Activated T-cell treated with anti-CD3 and anti-CD28 coated beads, Interleukin-2, amount 50 U/mL, for 72 hours (primary cell): Measurements from ENCODE around the gene PGM5. TPM values are rescaled to one million over a fixed set of nuclear protein-coding genes. Genes with fewer than 3 reads are reported as not detected.

Experiments
- ATAC-seq, 2 donors: fragments of 150-1000 bp; cut with Tn5 transposase; replicated peaks in 1 of 2; 2 replicates each; pipeline ENCODE4 v1.10.0; 2021; ENCODE audit warnings: moderate library complexity in 2 of 2, mild to moderate bottlenecking in 1 of 2
- DNase-seq, 2 donors: peaks; one replicate each; pipeline ENCODE4 v3.0.0; 2021 to 2022; ENCODE audit warnings: mixed read lengths in 1 of 2
- H3K27ac Mint-ChIP-seq: one replicate; pipeline ENCODE4 v1.8.0; 2022; ENCODE audit warnings: mild to moderate bottlenecking, moderate library complexity, mixed read lengths
- H3K27me3 Mint-ChIP-seq: one replicate; pipeline ENCODE4 v1.8.0; 2022; ENCODE audit warnings: low read depth, mixed read lengths
- H3K36me3 Mint-ChIP-seq, 2 donors: one replicate each; pipeline ENCODE4 v1.8.0; 2022; ENCODE audit warnings: mixed read lengths in 2 of 2, mild to moderate bottlenecking in 1 of 2; ENCODE audit not compliant: insufficient read depth in 2 of 2
- H3K4me1 Mint-ChIP-seq: one replicate; pipeline ENCODE4 v1.8.0; 2022; ENCODE audit warnings: low read depth, mixed read lengths
- H3K4me3 Mint-ChIP-seq, 2 donors: one replicate each; pipeline ENCODE4 v1.8.0; 2022; ENCODE audit warnings: mild to moderate bottlenecking in 2 of 2, mixed read lengths in 2 of 2, moderate library complexity in 2 of 2
- H3K9me3 Mint-ChIP-seq, 2 donors: one replicate each; pipeline ENCODE4 v1.8.0; 2022; ENCODE audit warnings: mixed read lengths in 2 of 2
- total RNA-seq, 2 donors: library from RNA; stranded (reverse); gene quantifications; one replicate each; pipeline ENCODE4 v1.2.3, GENCODE V29; 2022

Gene PGM5
- total RNA-seq, 2 donors from 2014 or later, result not detected

DNA sequence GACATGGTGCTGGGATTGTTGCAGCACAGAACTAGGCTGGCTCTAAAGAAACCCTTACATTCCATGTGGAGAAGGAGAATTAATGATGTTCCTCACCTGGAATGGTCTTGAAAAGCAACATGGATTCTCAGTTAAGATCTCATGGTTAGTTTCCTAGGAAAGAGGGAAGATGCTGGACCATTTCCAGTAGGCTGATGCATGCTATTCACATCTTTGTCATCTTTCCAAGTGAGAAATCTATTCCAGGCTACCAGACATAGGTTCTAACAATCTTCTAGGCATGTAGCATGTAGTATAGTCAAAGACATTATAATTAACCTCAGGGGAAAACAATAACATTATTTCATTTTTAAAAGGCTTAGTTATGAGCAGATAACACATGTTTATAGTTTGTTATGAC lies 139.9 kb downstream of the PGM5 start:
- no peaks in the 10 kb centered on the region for H3K9me3 Mint-ChIP-seq
- H3K27me3 Mint-ChIP-seq, result peaks cover 18% of the 10 kb centered on the region
- no peak for DNase-seq
- ATAC-seq, result no peak
- H3K4me3 Mint-ChIP-seq, result no peak overlapping the region
- no peaks in the 10 kb centered on the region for H3K4me1 Mint-ChIP-seq
- no peaks in the 10 kb centered on the region for H3K36me3 Mint-ChIP-seq
- H3K27ac Mint-ChIP-seq, result no peak overlapping the region

GRCh38 chr9:68497629-68498028 lies 141.2 kb downstream of the PGM5 start:
- H3K9me3 Mint-ChIP-seq, result no peaks in the 10 kb centered on the region
- DNase-seq (no peak), ATAC-seq (no peak)
- peaks cover 5% of the 10 kb centered on the region for H3K27me3 Mint-ChIP-seq
- no peaks in the 10 kb centered on the region for H3K36me3 Mint-ChIP-seq
- H3K4me3 Mint-ChIP-seq, result no peak overlapping the region
- H3K27ac Mint-ChIP-seq, result no peak overlapping the region
- H3K4me1 Mint-ChIP-seq, result no peaks in the 10 kb centered on the region

GRCh38 chr9:68498816-68499215 lies 142.4 kb downstream of the PGM5 start:
- H3K27me3 Mint-ChIP-seq, result no peaks in the 10 kb centered on the region
- no peaks in the 10 kb centered on the region for H3K36me3 Mint-ChIP-seq
- H3K4me3 Mint-ChIP-seq, result no peak overlapping the region
- no peak for ATAC-seq
- no peaks in the 10 kb centered on the region for H3K9me3 Mint-ChIP-seq
- no peak overlapping the region for H3K27ac Mint-ChIP-seq
- no peak for DNase-seq
- H3K4me1 Mint-ChIP-seq, result no peaks in the 10 kb centered on the region

DNA sequence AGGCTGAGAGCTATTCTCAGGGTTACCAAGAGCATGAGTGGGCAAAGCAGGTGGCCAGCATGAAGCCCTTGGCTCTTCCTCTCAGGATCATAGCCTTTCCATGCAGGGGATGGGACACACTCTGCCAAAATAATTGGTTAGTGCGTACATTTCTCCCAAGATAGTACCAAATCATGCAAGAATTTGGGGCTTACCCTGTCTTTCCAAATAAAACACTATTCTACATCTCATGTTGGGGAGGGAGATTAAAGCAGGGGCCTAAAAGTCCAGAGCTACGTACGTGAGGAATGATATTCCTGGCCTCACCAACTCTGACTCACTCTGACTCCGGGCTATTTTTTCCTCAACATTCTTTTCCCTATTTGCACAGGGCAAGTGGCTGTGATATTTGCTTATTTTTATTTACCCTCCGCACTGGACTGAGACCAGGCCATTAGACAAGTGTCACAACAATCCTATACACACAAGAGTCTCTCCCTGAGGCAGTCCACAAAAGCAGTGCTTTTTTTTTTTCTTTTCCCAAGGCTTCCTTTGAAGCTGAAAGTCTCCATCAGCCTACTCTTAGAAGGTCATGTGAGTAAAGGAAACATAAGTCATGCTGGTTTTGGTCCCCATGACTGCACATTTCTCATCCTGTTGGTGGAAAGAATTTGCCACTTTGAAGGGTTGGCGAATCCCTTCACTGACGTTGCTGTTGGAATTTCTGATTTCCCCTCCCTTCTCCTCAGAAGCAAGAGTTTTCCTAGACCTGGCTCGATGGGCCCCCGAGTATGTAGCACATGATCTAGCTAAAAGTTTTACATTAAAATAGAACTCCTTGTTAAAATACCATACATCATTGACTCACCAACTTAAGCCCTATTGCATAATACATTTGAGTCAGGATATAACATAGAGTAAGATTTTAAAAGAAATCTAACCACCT lies 144.3 kb downstream of the PGM5 start:
- Mint-ChIP-seq H3K4me1 (no peaks in the 10 kb centered on the region), H3K9me3 (no peaks in the 10 kb centered on the region), H3K36me3 (no peaks in the 10 kb centered on the region), H3K27ac (no peak overlapping the region), H3K4me3 (no peak overlapping the region), H3K27me3 (no peaks in the 10 kb centered on the region)
- no peak for DNase-seq
- no peak for ATAC-seq

DNA sequence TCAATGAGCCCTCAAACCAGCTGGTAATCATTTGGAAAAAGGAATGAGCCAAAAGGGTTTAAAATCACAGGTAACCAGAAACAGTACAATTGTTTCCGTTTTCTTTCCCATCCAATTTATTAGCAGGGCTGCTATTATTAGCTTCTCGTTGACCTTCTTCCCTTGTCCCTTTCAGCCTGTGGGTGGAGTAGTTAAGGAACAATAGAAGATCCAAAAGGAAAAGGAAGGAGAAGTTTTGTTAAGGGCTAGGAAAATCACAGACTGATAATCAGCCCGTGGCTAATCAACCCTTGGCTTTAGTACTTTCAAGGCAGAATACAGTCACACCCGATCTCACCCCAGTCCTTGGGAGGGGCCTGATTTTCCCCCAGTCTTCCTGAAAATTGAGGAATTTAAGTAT lies 145.9 kb downstream of the PGM5 start:
- no peak for DNase-seq
- H3K27me3 Mint-ChIP-seq, result peaks cover 5% of the 10 kb centered on the region
- no peaks in the 10 kb centered on the region for H3K4me1 Mint-ChIP-seq
- no peaks in the 10 kb centered on the region for H3K36me3 Mint-ChIP-seq
- ATAC-seq, result no peak
- H3K27ac Mint-ChIP-seq, result no peak overlapping the region
- H3K9me3 Mint-ChIP-seq, result no peaks in the 10 kb centered on the region
- H3K4me3 Mint-ChIP-seq, result no peak overlapping the region

DNA sequence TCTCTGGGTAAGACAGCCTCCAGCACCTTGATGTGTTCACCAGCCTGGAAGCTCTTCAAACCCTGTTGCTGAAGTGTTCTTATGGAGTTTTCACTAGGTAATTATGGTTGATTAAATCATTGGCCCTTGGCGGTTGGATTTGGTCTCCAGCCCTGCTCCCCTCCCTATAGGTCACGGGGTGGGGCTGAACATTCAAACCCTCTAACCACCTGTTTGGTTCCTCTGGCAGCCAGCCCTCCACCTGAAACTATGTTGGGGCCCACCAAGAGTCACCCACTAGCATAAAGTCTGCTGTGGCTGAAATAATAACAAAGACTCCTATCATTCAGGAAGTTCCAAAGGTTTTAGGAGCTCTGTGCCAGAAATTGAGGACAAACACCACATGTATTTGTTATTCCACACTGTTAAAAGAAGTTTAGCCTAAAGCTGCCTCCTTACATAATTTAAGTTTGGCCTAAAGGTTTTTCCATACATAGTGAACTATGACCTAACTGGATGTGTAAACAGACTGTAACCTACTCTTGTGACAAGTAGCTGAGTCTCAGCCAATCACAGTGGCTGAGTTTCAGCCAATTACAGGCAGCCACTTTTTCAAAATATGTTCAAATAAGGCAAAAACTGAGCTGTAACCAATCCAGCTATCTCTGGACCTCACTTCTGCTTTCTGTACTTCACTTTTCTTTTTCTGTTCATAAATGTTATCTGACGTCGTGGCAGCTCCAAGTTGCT lies 149.4 kb downstream of the PGM5 start:
- ATAC-seq, result no peak
- H3K4me3 Mint-ChIP-seq, result no peak overlapping the region
- DNase-seq, result no peak

DNA sequence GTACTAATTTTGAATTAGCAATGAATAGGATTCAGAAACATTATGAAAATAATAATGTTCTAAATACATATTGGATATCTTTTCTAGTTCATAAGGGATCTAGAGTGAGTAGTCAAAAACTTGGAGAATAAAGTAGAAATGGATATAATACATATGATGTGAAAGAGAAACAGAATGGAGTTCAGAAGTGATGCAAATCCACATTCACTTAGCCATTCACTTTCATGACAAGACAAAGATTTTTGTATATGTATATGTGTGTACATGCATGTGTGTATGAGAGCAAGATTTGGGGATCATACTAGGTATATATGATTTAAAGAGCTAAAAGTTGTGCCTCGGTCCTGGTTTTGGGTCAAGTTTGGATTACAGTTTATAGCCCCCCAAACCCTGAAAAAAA lies 150.1 kb downstream of the PGM5 start:
- no peak for DNase-seq
- no peak overlapping the region for H3K4me3 Mint-ChIP-seq
- H3K9me3 Mint-ChIP-seq, result no peaks in the 10 kb centered on the region
- H3K27ac Mint-ChIP-seq, result no peak overlapping the region
- no peaks in the 10 kb centered on the region for H3K4me1 Mint-ChIP-seq
- peaks cover 5% of the 10 kb centered on the region for H3K27me3 Mint-ChIP-seq
- no peak for ATAC-seq
- no peaks in the 10 kb centered on the region for H3K36me3 Mint-ChIP-seq

More for the DNA sequence above, 149.4 kb downstream of the PGM5 start:
- Mint-ChIP-seq H3K36me3 (no peaks in the 10 kb centered on the region), H3K27me3 (peaks cover 5% of the 10 kb centered on the region), H3K27ac (no peak overlapping the region), H3K9me3 (no peaks in the 10 kb centered on the region), H3K4me1 (no peaks in the 10 kb centered on the region)

DNA sequence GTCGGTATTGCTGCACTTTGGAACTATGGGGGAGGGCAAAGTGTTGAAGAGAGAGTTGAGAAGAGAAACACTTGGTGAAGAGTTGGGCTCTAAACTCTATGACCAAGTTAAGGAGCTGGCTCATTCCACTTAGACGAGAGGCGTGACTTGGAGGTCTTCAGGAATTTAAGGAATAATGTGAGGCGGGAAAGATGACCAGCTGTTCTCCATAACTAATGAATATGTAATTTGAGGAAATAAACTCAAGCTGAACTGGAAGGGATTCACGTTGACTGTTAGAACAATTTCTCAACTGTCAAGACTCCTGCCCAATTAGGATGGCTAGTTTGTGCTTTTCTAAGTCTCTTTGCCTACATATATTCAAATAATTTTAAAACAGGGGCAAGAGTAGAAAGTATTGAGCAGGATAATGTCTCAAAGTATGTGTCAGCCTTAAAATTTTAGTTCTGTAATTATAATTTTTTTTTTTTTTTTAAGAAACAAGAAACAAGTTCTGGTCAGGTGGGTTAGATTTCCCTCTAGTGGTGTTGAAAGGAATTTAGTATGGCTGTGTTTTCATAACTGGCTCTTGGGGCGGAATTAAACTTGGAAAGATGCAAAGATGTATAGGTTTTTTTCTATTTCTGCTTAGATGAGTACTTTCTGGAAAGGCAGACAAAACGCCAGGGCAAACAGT lies 150.9 kb downstream of the PGM5 start:
- no peak for ATAC-seq
- Mint-ChIP-seq H3K27ac (no peak overlapping the region), H3K27me3 (peaks cover 5% of the 10 kb centered on the region), H3K4me1 (no peaks in the 10 kb centered on the region), H3K9me3 (no peaks in the 10 kb centered on the region), H3K4me3 (no peak overlapping the region), H3K36me3 (no peaks in the 10 kb centered on the region)
- no peak for DNase-seq

DNA sequence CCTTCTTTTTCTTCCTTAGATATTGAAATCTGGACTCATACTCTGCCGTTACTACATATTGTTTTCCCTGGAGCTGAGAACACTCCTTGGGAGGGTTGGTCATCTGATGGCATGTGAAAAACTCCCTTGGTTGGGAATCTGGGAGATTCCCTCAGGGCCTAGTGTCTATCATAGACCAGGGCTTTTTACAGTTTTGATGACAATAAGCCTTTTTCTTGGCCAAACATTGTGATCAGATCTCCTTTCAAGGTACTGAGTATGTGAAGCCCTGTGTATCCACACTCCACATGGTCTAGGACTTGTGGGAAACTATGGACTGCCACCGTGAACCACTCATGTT lies 151.4 kb downstream of the PGM5 start:
- H3K4me3 Mint-ChIP-seq, result no peak overlapping the region
- DNase-seq (no peak), ATAC-seq (no peak)
- H3K27ac Mint-ChIP-seq, result no peak overlapping the region
- H3K4me1 Mint-ChIP-seq, result no peaks in the 10 kb centered on the region
- H3K9me3 Mint-ChIP-seq, result no peaks in the 10 kb centered on the region
- peaks cover 5% of the 10 kb centered on the region for H3K27me3 Mint-ChIP-seq
- H3K36me3 Mint-ChIP-seq, result no peaks in the 10 kb centered on the region

DNA sequence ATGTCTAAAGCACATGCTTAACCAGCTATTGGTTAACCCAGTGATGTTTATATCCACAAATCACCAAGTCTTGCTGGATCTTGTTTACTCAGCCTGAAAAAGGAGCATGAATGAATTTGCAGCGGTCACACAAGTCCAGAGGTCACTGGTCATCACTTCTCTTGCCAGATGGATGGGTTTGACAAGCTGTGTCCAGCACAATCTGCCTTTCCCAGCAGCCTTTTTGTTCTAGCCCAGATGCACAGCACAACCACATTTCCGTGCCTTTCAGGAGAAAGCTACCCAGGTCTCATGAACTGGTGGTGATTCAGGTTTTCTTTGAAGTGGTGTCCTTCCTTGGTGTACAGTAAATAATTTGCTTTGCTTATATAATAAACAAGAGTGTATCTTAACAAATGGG lies 152.1 kb downstream of the PGM5 start:
- no peak overlapping the region for H3K4me3 Mint-ChIP-seq
- no peaks in the 10 kb centered on the region for H3K9me3 Mint-ChIP-seq
- H3K27me3 Mint-ChIP-seq, result peaks cover 5% of the 10 kb centered on the region
- ATAC-seq (no peak), DNase-seq (no peak)
- no peak overlapping the region for H3K27ac Mint-ChIP-seq
- no peaks in the 10 kb centered on the region for H3K36me3 Mint-ChIP-seq
- H3K4me1 Mint-ChIP-seq, result no peaks in the 10 kb centered on the region

GRCh38 chr9:68509689-68510088 lies 153.3 kb downstream of the PGM5 start:
- DNase-seq (no peak), ATAC-seq (no peak)
- no peak overlapping the region for H3K4me3 Mint-ChIP-seq
- no peak overlapping the region for H3K27ac Mint-ChIP-seq
- no peaks in the 10 kb centered on the region for H3K9me3 Mint-ChIP-seq
- H3K4me1 Mint-ChIP-seq, result no peaks in the 10 kb centered on the region
- no peaks in the 10 kb centered on the region for H3K36me3 Mint-ChIP-seq
- H3K27me3 Mint-ChIP-seq, result peaks cover 5% of the 10 kb centered on the region

- Mint-ChIP-seq H3K27ac (no peak overlapping the region), H3K9me3 (peaks cover 0 to 3% of the 10 kb centered on the region in 2 donors), H3K4me3 (no peak overlapping the region), H3K27me3 (no peaks in the 10 kb centered on the region), H3K4me1 (no peaks in the 10 kb centered on the region), H3K36me3 (no peaks in the 10 kb centered on the region)
- DNase-seq, result no peak
- no peak for ATAC-seq
Observed at GRCh38 chr9:68513385-68513784, 157.0 kb downstream of the PGM5 start.

- no peak for DNase-seq
- H3K4me1 Mint-ChIP-seq, result no peaks in the 10 kb centered on the region
- ATAC-seq, result no peak
- H3K27ac Mint-ChIP-seq, result no peak overlapping the region
- H3K36me3 Mint-ChIP-seq, result no peaks in the 10 kb centered on the region
- H3K27me3 Mint-ChIP-seq, result no peaks in the 10 kb centered on the region
- H3K9me3 Mint-ChIP-seq, result peaks cover 0 to 3% of the 10 kb centered on the region in 2 donors
- no peak overlapping the region for H3K4me3 Mint-ChIP-seq
Observed at GRCh38 chr9:68513981-68514380, 157.6 kb downstream of the PGM5 start.
